Activated CD4-positive, alpha-beta memory T cell treated with anti-CD3 and anti-CD28 coated beads, Interleukin-2, amount 10 ng/mL, durations not matched to agents 7 days and 5 days (primary cell): ENCODE measurements around the gene NME7. TPM values are rescaled to one million over a fixed set of nuclear protein-coding genes. Genes with fewer than 3 reads are reported as not detected.
"Not testable (repeated sequence)": the region's sequence is repeated elsewhere in the genome, so short reads cannot be mapped to it uniquely, and the experiment has no call there.

Experiments used
- CTCF ChIA-PET: fragments of 350-600 bp; sonication (Branson Sonifier 250); formaldehyde crosslinking; loops from one replicate; lab custom pipeline; 2021; ENCODE audit warnings: antibody characterized with exemption, inconsistent platforms; lab: Charles Lee
- POLR2A ChIA-PET: fragments of 350-600 bp; sonication (Branson Sonifier 250); formaldehyde crosslinking; loops from one replicate; lab custom pipeline; 2021; ENCODE audit warnings: antibody characterized with exemption; lab: Charles Lee
- DNase-seq: peaks from one replicate; pipeline ENCODE4 v3.0.0-alpha.2; 2020
- H3K27ac Mint-ChIP-seq: one replicate; pipeline ENCODE4 v1.8.0; 2021; ENCODE audit warnings: mild to moderate bottlenecking, mixed read lengths
- H3K27me3 Mint-ChIP-seq: one replicate; pipeline ENCODE4 v1.8.0; 2021; ENCODE audit warnings: mixed read lengths
- H3K36me3 Mint-ChIP-seq: one replicate; pipeline ENCODE4 v1.8.0; 2021; ENCODE audit warnings: low read depth, mixed read lengths
- H3K4me1 Mint-ChIP-seq: one replicate; pipeline ENCODE4 v1.8.0; 2021; ENCODE audit warnings: mixed read lengths
- H3K4me3 Mint-ChIP-seq: one replicate; pipeline ENCODE4 v1.8.0; 2021; ENCODE audit warnings: mild to moderate bottlenecking, mixed read lengths
- H3K9me3 Mint-ChIP-seq: one replicate; pipeline ENCODE4 v1.8.0; 2021; ENCODE audit warnings: mixed read lengths
- total RNA-seq, 2 experiments: library from RNA; stranded (reverse); gene quantifications; one replicate each; pipeline ENCODE4 v1.2.3, GENCODE V29; 2021

The NME7 gene
- total RNA-seq, 2 experiments from 2014 or later = 26.1 to 28.3 TPM

DNA sequence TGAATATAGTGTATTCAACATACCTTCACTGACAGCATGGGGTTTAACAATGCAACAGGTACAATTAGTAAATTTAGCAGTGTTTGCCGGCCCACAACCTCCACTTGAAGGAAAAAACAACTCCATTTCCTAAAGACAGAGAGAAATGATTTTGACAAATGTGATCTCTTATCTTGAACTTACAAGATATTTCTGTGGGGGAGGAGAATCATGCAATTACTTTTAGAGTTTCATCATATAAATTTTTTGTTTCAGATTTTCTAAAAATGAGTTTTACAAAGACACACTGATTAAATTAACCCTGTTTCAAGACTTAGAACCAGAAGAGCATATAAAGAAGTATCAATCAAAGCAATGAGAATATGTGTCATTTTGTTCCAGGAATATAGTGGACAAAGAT lies 80.3 kb downstream of the NME7 start:
- POLR2A ChIA-PET = no interaction called here
- CTCF ChIA-PET = no interaction called here
- Mint-ChIP-seq H3K27ac (no peak overlapping the region), H3K36me3 (peaks cover 25% of the 10 kb centered on the region), H3K4me1 (no peaks in the 10 kb centered on the region), H3K27me3 (no peaks in the 10 kb centered on the region), H3K4me3 (no peak overlapping the region), H3K9me3 (peaks cover 15% of the 10 kb centered on the region)
- DNase-seq = no peak

GRCh38 chr1:169281562-169281961 lies 86.0 kb downstream of the NME7 start:
- H3K4me3 Mint-ChIP-seq, H3K27ac Mint-ChIP-seq, CTCF ChIA-PET, DNase-seq, H3K4me1 Mint-ChIP-seq, H3K27me3 Mint-ChIP-seq, POLR2A ChIA-PET: not testable (repeated sequence)
- Mint-ChIP-seq H3K36me3 (peaks cover 24% of the 10 kb centered on the region), H3K9me3 (peaks cover 43% of the 10 kb centered on the region)

- ChIA-PET CTCF (no interaction called here), POLR2A (no interaction called here)
- Mint-ChIP-seq H3K36me3 (no peaks in the 10 kb centered on the region), H3K4me3 (no peak overlapping the region), H3K9me3 (peaks cover 2% of the 10 kb centered on the region), H3K27me3 (no peaks in the 10 kb centered on the region), H3K4me1 (no peaks in the 10 kb centered on the region), H3K27ac (no peak overlapping the region)
- DNase-seq = no peak
Measured at GRCh38 chr1:169271098-169271497, 96.5 kb downstream of the NME7 start.

GRCh38 chr1:169266133-169266532 lies 101.5 kb downstream of the NME7 start:
- H3K36me3 Mint-ChIP-seq = peaks cover 14% of the 10 kb centered on the region
- no peak for DNase-seq

GRCh38 chr1:169263059-169263458 lies 104.5 kb downstream of the NME7 start:
- ChIA-PET CTCF (no interaction called here), POLR2A (no interaction called here)
- H3K27me3 Mint-ChIP-seq = no peaks in the 10 kb centered on the region
- H3K36me3 Mint-ChIP-seq = peaks cover 28% of the 10 kb centered on the region
- H3K27ac Mint-ChIP-seq = no peak overlapping the region
- peaks cover 14% of the 10 kb centered on the region for H3K9me3 Mint-ChIP-seq
- H3K4me3 Mint-ChIP-seq = no peak overlapping the region
- no peak for DNase-seq
- no peaks in the 10 kb centered on the region for H3K4me1 Mint-ChIP-seq

More at GRCh38 chr1:169266133-169266532, 101.5 kb downstream of the NME7 start:
- Mint-ChIP-seq H3K4me1 (no peaks in the 10 kb centered on the region), H3K27me3 (no peaks in the 10 kb centered on the region), H3K9me3 (peaks cover 14% of the 10 kb centered on the region), H3K27ac (no peak overlapping the region), H3K4me3 (no peak overlapping the region)
- POLR2A ChIA-PET = no interaction called here
- CTCF ChIA-PET = no interaction called here

GRCh38 chr1:169261884-169262283 lies 105.7 kb downstream of the NME7 start:
- CTCF ChIA-PET = no interaction called here
- Mint-ChIP-seq H3K27ac (no peak overlapping the region), H3K4me1 (no peaks in the 10 kb centered on the region), H3K4me3 (no peak overlapping the region), H3K27me3 (no peaks in the 10 kb centered on the region), H3K9me3 (peaks cover 17% of the 10 kb centered on the region), H3K36me3 (peaks cover 34% of the 10 kb centered on the region)
- POLR2A ChIA-PET = no interaction called here
- DNase-seq = no peak

GRCh38 chr1:169260478-169261151 lies 107.0 kb downstream of the NME7 start:
- Mint-ChIP-seq H3K9me3 (peaks cover 14% of the 10 kb centered on the region), H3K4me1 (no peaks in the 10 kb centered on the region), H3K36me3 (peaks cover 34% of the 10 kb centered on the region), H3K27ac (no peak overlapping the region), H3K27me3 (no peaks in the 10 kb centered on the region), H3K4me3 (no peak overlapping the region)
- DNase-seq = no peak
- ChIA-PET POLR2A (interaction anchor here (0.7 kb wide), 1 partner anchor 326 kb away, joined by 3 read pairs; no protein-coding TSS in a partner anchor), CTCF (interaction anchor here (0.7 kb wide), 1 partner anchor 290 kb away, joined by 3 read pairs; no protein-coding TSS in a partner anchor)

- CTCF ChIA-PET = interaction anchor here (0.7 kb wide), 1 partner anchor 291 kb away, joined by 3 read pairs; no protein-coding TSS in a partner anchor
- Mint-ChIP-seq H3K4me3 (no peak overlapping the region), H3K27ac (no peak overlapping the region), H3K27me3 (no peaks in the 10 kb centered on the region), H3K4me1 (no peaks in the 10 kb centered on the region), H3K9me3 (peaks cover 12% of the 10 kb centered on the region), H3K36me3 (peaks cover 32% of the 10 kb centered on the region)
- POLR2A ChIA-PET = no interaction called here
- no peak for DNase-seq
Measured at GRCh38 chr1:169259816-169260215, 107.8 kb downstream of the NME7 start.

DNA sequence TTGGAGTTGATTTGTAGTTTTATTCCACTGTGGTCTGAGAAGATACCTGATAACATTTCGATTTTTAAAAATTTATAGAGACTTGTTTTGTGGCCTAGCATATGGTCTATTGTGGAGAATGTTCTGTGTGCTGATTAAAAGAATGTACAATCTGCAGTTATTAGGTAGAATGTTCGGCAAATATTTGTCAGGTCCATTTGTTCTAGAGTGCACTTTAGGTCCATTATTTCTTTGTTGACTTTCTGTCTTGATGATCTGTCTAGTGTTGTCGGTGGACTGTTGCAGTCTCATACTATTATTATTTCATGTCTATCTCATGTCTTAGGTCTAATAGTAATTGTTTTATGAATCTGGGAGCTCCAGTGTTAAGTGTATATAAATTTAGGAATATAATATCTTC lies 116.8 kb downstream of the NME7 start:
- DNase-seq = no peak
- no peaks in the 10 kb centered on the region for H3K4me1 Mint-ChIP-seq
- ChIA-PET POLR2A (no interaction called here), CTCF (no interaction called here)
- H3K9me3 Mint-ChIP-seq = no peaks in the 10 kb centered on the region
- H3K4me3 Mint-ChIP-seq = no peak overlapping the region
- no peaks in the 10 kb centered on the region for H3K27me3 Mint-ChIP-seq
- no peak overlapping the region for H3K27ac Mint-ChIP-seq
- no peaks in the 10 kb centered on the region for H3K36me3 Mint-ChIP-seq

- Mint-ChIP-seq H3K9me3 (no peaks in the 10 kb centered on the region), H3K4me1 (no peaks in the 10 kb centered on the region), H3K4me3 (no peak overlapping the region), H3K27ac (no peak overlapping the region), H3K36me3 (no peaks in the 10 kb centered on the region), H3K27me3 (no peaks in the 10 kb centered on the region)
- ChIA-PET POLR2A (interaction anchor here (1.0 kb wide), 1 partner anchor 10 kb away, joined by 3 read pairs; no protein-coding TSS in a partner anchor), CTCF (no interaction called here)
- DNase-seq = no peak
Measured at GRCh38 chr1:169250022-169250421, 117.6 kb downstream of the NME7 start.

DNA sequence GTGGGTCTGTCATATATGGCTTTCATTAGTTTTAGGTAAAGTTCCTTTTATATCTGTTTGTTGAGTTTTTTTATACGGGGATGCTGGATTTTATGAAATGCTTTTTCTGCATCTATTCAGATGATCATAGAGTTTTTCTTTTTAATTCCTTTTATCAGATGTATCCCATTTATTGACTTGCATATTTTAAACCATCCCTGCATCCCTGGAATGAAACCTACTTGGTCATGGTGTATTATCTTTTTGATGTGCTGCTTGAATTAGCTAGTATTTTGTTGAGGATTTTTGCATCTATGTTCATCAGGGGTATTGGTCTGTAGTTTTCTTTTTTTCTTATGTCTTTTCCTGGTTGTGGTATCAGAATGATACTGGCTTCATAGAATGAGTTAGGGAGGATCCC lies 118.0 kb downstream of the NME7 start:
- no peaks in the 10 kb centered on the region for H3K36me3 Mint-ChIP-seq
- ChIA-PET CTCF (no interaction called here), POLR2A (interaction anchor here (1.0 kb wide), 1 partner anchor 9 kb away, joined by 3 read pairs; no protein-coding TSS in a partner anchor)
- no peak overlapping the region for H3K4me3 Mint-ChIP-seq
- no peaks in the 10 kb centered on the region for H3K4me1 Mint-ChIP-seq
- no peaks in the 10 kb centered on the region for H3K27me3 Mint-ChIP-seq
- DNase-seq = no peak
- H3K27ac Mint-ChIP-seq = no peak overlapping the region
- no peaks in the 10 kb centered on the region for H3K9me3 Mint-ChIP-seq

DNA sequence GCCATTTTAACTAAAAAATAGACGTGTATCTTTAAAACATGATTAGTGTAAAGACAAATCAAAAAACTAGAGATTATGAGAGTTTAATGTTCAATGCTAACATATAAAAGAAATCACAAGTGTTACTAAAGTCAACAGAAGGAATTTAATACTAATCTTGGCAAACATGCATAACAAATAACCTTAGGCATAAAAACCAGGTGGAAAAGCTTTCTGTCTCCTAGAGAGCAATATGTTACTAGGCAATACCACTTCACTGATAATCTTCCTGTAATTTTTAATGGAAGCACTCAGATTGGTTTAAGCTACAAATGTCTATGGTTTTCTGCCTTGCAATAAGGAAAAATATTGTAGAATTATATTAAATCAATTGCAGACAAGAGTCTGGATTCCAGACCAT lies 121.9 kb downstream of the NME7 start:
- ChIA-PET POLR2A (no interaction called here), CTCF (no interaction called here)
- Mint-ChIP-seq H3K36me3 (no peaks in the 10 kb centered on the region), H3K4me3 (no peak overlapping the region), H3K27me3 (no peaks in the 10 kb centered on the region), H3K27ac (no peak overlapping the region), H3K4me1 (no peaks in the 10 kb centered on the region), H3K9me3 (no peaks in the 10 kb centered on the region)
- no peak for DNase-seq

GRCh38 chr1:169240449-169241232 lies 127.0 kb downstream of the NME7 start:
- H3K4me1 Mint-ChIP-seq = no peaks in the 10 kb centered on the region

More at GRCh38 chr1:169240449-169241232, 127.0 kb downstream of the NME7 start:
- ChIA-PET POLR2A (interaction anchor here (0.9 kb wide), 1 partner anchor 9 kb away, joined by 3 read pairs; no protein-coding TSS in a partner anchor), CTCF (no interaction called here)
- no peak for DNase-seq
- H3K9me3 Mint-ChIP-seq = no peaks in the 10 kb centered on the region
- H3K27ac Mint-ChIP-seq = no peak overlapping the region
- no peak overlapping the region for H3K4me3 Mint-ChIP-seq
- no peaks in the 10 kb centered on the region for H3K36me3 Mint-ChIP-seq
- H3K27me3 Mint-ChIP-seq = no peaks in the 10 kb centered on the region
